Uterus (tissue), 4 donors: ENCODE results near the gene BAIAP2. TPM values are rescaled to one million over a fixed set of nuclear protein-coding genes. Genes with fewer than 3 reads are reported as not detected.

Experiments
- DNase-seq, 2 donors: peaks; one replicate each; pipeline ENCODE4 v3.0.0-alpha.2; 2019 to 2020
- H3K27ac ChIP-seq, 2 donors: fragments of 200-600 bp; sonication (generic); 1 replicate in 1 of 2; 2 replicates in 1 of 2; pipeline ENCODE4 v1.5.1; 2016 to 2018
- H3K27me3 ChIP-seq, 2 donors: fragments of 200-600 bp; sonication (generic); one replicate each; pipeline ENCODE4 v1.5.1; 2018 to 2019; ENCODE audit warnings: control low read depth in 1 of 2
- H3K36me3 ChIP-seq, 2 donors: fragments of 200-600 bp; sonication (generic); one replicate each; pipeline ENCODE4 v1.5.1; 2019; ENCODE audit warnings: control low read depth in 1 of 2
- H3K4me1 ChIP-seq, 2 donors: fragments of 200-600 bp; sonication (generic); one replicate each; pipeline ENCODE4 v1.5.1; 2018 to 2019; ENCODE audit warnings: control low read depth in 1 of 2
- H3K4me3 ChIP-seq, 2 donors: fragments of 200-600 bp; sonication (generic); 1 replicate in 1 of 2; 2 replicates in 1 of 2; pipeline ENCODE4 v1.5.1; 2018 to 2019; ENCODE audit warnings: mild to moderate bottlenecking in 1 of 2
- H3K9me3 ChIP-seq, 2 donors: fragments of 200-600 bp; sonication (generic); one replicate each; pipeline ENCODE4 v1.5.1; 2019; ENCODE audit warnings: control low read depth in 1 of 2
- CTCF ChIP-seq, 4 experiments: fragments of 200-600 bp in 2 of 4; fragments of 450-650 bp in 2 of 4; sonication (generic) in 2 of 4; IDR thresholded peaks; one replicate each; pipeline ENCODE4 v1.5.1; 2016 to 2019; ENCODE audit warnings: antibody characterized with exemption in 4 of 4, mild to moderate bottlenecking in 2 of 4, moderate library complexity in 1 of 4
- POLR2A ChIP-seq, 2 donors: fragments of 450-650 bp; IDR thresholded peaks; one replicate each; pipeline ENCODE4 v1.6.1; 2016; ENCODE audit warnings: antibody characterized with exemption in 2 of 2, mild to moderate bottlenecking in 1 of 2, moderate library complexity in 1 of 2
- intact Hi-C: fragments of 100-400 bp; cut with DNase I; formaldehyde crosslinking; loops from one replicate; pipeline ENCODE4 v1.15.1; 2023; ENCODE audit warnings: low total_unique reads
- total RNA-seq, 4 donors: library from RNA; depleted of rRNA in 3 of 4; stranded (reverse); fragments of >200 nt in 3 of 4; gene quantifications; one replicate each; pipeline versions ENCODE4 v1.1.0 to v1.2.4, GENCODE V29; 2014 to 2023
- donor health status: DM: yes; HTN: yes; CAD: no.

BAIAP2 gene
- total RNA-seq, 4 donors from 2014 or later = 16.5 to 70.7 (median 45.8) TPM

- Histone ChIP-seq H3K27me3 (no peaks in the 10 kb centered on the region), H3K9me3 (no peaks in the 10 kb centered on the region), H3K4me1 (peaks cover 0 to 15% of the 10 kb centered on the region in 2 donors), H3K36me3 (no peaks in the 10 kb centered on the region), H3K27ac (no peak overlapping the region), H3K4me3 (no peak overlapping the region)
- TF ChIP-seq CTCF (IDR thresholded peaks at IDR 0.05) = no peak
- TF ChIP-seq POLR2A (IDR thresholded peaks at IDR 0.05) = no peak
- intact Hi-C loops = no loop called here
- no peak for DNase-seq
Observed at GRCh38 chr17:81118308-81119221, 83.6 kb downstream of the BAIAP2 start.

- no peaks in the 10 kb centered on the region for H3K9me3 ChIP-seq
- intact Hi-C loops = no loop called here
- no peaks in the 10 kb centered on the region for H3K27me3 ChIP-seq
- H3K36me3 ChIP-seq = no peaks in the 10 kb centered on the region
- H3K27ac ChIP-seq = no peak overlapping the region
- peaks cover 0 to 15% of the 10 kb centered on the region in 2 donors for H3K4me1 ChIP-seq
- peak; percentile 50 to 63 for DNase-seq
- TF ChIP-seq POLR2A (IDR thresholded peaks at IDR 0.05) = no peak
- TF ChIP-seq CTCF (IDR thresholded peaks at IDR 0.05) = no peak
- H3K4me3 ChIP-seq = no peak overlapping the region
Observed at GRCh38 chr17:81119223-81120148, 84.5 kb downstream of the BAIAP2 start.

- DNase-seq = no peak
- no peak overlapping the region for H3K4me3 ChIP-seq
Observed at GRCh38 chr17:81120149-81120484, 85.2 kb downstream of the BAIAP2 start.

GRCh38 chr17:81120695-81121621 lies 86.0 kb downstream of the BAIAP2 start:
- Histone ChIP-seq H3K36me3 (no peaks in the 10 kb centered on the region), H3K4me3 (no peak overlapping the region), H3K9me3 (no peaks in the 10 kb centered on the region), H3K27me3 (no peaks in the 10 kb centered on the region), H3K27ac (no peak overlapping the region), H3K4me1 (peaks cover 0 to 15% of the 10 kb centered on the region in 2 donors)
- TF ChIP-seq CTCF (IDR thresholded peaks at IDR 0.05) (no peak), POLR2A (IDR thresholded peaks at IDR 0.05) (no peak)
- DNase-seq = no peak
- intact Hi-C loops = no loop called here

More at GRCh38 chr17:81120149-81120484, 85.2 kb downstream of the BAIAP2 start:
- Histone ChIP-seq H3K36me3 (no peaks in the 10 kb centered on the region), H3K4me1 (peaks cover 0 to 15% of the 10 kb centered on the region in 2 donors), H3K27ac (no peak overlapping the region), H3K27me3 (no peaks in the 10 kb centered on the region), H3K9me3 (no peaks in the 10 kb centered on the region)
- intact Hi-C loops = no loop called here
- TF ChIP-seq POLR2A (IDR thresholded peaks at IDR 0.05) = no peak
- TF ChIP-seq CTCF (IDR thresholded peaks at IDR 0.05) = no peak
